Measurements from ENCODE around the gene GCNA. TPM values are rescaled to one million over a fixed set of nuclear protein-coding genes. Genes with fewer than 3 reads are reported as not detected.

The GCNA gene
- total and polyA plus RNA-seq, 2 donors (not counting 1 experiment from before 2014, with no cell fraction given) = 0.74 to 2.3 TPM

DNA sequence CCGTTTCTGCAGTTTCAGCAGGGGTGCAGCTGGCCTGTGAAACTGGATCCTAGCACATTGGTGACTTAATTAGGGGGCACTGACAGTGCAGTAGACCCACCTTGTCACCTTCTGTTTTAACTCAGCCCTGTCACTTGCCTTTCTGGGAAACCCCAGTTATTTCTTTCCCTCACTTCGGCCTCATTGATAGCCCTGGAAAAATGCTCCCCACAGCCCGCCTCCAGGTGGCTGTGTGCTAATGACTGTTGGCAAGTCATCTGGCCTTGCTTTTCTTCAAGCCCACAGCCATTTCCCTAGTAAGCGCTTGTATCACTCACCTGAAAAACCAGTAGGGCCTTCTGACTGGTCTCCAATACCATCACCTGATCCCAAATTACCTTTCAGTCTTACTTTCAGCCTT is 36.8 kb downstream of the GCNA start:
- Histone ChIP-seq H3K27me3 (ENCODE audit: control insufficient read depth, insufficient read depth, low read length) (no peaks in the 10 kb centered on the region), H3K79me2 (ENCODE audit: control insufficient read depth, insufficient read depth, low read length) (no peaks in the 10 kb centered on the region), H3K4me3 (replicated peaks in 1 of 4; ENCODE audit: control extremely low read depth in 1 of 4, insufficient read depth in 1 of 4, low read depth in 3 of 4, low read length in 4 of 4) (no peak overlapping the region), H3K36me3 (ENCODE audit: control insufficient read depth, insufficient read depth, low read length) (no peaks in the 10 kb centered on the region), H3K4me2 (ENCODE audit: extremely low read depth, insufficient read depth, low read length) (no peak overlapping the region), H2AFZ (ENCODE audit: low read length) (no peak overlapping the region), H3K9ac (ENCODE audit: insufficient read depth, low read length) (no peak overlapping the region), H3K27ac (ENCODE audit: insufficient read depth, low read length) (no peak overlapping the region), H4K20me1 (ENCODE audit: control insufficient read depth, extremely low read depth, insufficient read depth, low read length) (no peaks in the 10 kb centered on the region), H3K4me1 (ENCODE audit: control insufficient read depth, extremely low read depth, insufficient read depth, low read length) (no peaks in the 10 kb centered on the region), H3K9me3 (ENCODE audit: control insufficient read depth, insufficient read depth, low read depth, low read length) (no peaks in the 10 kb centered on the region)
- TF ChIP-seq EZH2 (IDR thresholded peaks at IDR 0.05; ENCODE audit: low read length, missing control alignments) = no peak
- TF ChIP-seq, protein P1, sequence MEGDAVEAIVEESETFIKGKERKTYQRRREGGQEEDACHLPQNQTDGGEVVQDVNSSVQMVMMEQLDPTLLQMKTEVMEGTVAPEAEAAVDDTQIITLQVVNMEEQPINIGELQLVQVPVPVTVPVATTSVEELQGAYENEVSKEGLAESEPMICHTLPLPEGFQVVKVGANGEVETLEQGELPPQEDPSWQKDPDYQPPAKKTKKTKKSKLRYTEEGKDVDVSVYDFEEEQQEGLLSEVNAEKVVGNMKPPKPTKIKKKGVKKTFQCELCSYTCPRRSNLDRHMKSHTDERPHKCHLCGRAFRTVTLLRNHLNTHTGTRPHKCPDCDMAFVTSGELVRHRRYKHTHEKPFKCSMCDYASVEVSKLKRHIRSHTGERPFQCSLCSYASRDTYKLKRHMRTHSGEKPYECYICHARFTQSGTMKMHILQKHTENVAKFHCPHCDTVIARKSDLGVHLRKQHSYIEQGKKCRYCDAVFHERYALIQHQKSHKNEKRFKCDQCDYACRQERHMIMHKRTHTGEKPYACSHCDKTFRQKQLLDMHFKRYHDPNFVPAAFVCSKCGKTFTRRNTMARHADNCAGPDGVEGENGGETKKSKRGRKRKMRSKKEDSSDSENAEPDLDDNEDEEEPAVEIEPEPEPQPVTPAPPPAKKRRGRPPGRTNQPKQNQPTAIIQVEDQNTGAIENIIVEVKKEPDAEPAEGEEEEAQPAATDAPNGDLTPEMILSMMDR (conservative IDR thresholded peaks at IDR 0.05 in 1 of 2, IDR thresholded peaks at IDR 0.05 in 1 of 2; ENCODE audit: low read depth in 1 of 2, low read length in 2 of 2) = no peak
- no peak for DNase-seq (ENCODE audit: low read depth in 2 of 2)

DNA sequence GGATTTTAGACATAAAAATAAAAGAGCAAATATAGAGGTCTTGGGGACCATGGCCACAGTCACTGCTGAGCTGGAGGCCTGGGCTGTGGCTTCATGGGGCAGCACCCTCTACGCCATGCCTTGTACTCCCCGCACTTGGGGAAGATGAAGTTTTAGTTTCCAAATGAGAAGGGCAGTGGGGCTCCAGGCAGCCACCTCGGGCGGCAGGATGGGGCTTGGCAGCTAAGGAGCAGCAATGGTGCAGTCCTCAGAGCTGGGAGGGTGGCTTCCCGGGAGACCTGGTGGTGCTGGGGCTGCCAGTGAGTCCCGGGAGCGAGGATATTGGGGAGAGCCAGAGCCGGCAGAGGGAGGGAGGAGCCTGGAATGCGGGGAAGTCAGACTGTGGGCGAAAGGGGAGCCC is 37.7 kb downstream of the GCNA start:
- no peaks in the 10 kb centered on the region for H3K36me3 ChIP-seq (ENCODE audit: control insufficient read depth, insufficient read depth, low read length)
- no peaks in the 10 kb centered on the region for H3K79me2 ChIP-seq (ENCODE audit: control insufficient read depth, insufficient read depth, low read length)
- H3K9me3 ChIP-seq (ENCODE audit: control insufficient read depth, insufficient read depth, low read depth, low read length) = no peaks in the 10 kb centered on the region
- TF ChIP-seq, protein P1 (conservative IDR thresholded peaks at IDR 0.05 in 1 of 2, IDR thresholded peaks at IDR 0.05 in 1 of 2; ENCODE audit: low read depth in 1 of 2, low read length in 2 of 2) = no peak
- no peak for TF ChIP-seq EZH2 (IDR thresholded peaks at IDR 0.05; ENCODE audit: low read length, missing control alignments)
- H4K20me1 ChIP-seq (ENCODE audit: control insufficient read depth, extremely low read depth, insufficient read depth, low read length) = no peaks in the 10 kb centered on the region
- no peak for DNase-seq (ENCODE audit: low read depth in 2 of 2)
- no peaks in the 10 kb centered on the region for H3K4me1 ChIP-seq (ENCODE audit: control insufficient read depth, extremely low read depth, insufficient read depth, low read length)
- no peaks in the 10 kb centered on the region for H3K27me3 ChIP-seq (ENCODE audit: control insufficient read depth, insufficient read depth, low read length)
- H3K27ac ChIP-seq (ENCODE audit: insufficient read depth, low read length) = no peak overlapping the region
- H3K4me2 ChIP-seq (ENCODE audit: extremely low read depth, insufficient read depth, low read length) = no peak overlapping the region
- no peak overlapping the region for H2AFZ ChIP-seq (ENCODE audit: low read length)
- H3K9ac ChIP-seq (ENCODE audit: insufficient read depth, low read length) = no peak overlapping the region
- H3K4me3 ChIP-seq (replicated peaks in 1 of 4; ENCODE audit: control extremely low read depth in 1 of 4, insufficient read depth in 1 of 4, low read depth in 3 of 4, low read length in 4 of 4) = no peak overlapping the region

DNA sequence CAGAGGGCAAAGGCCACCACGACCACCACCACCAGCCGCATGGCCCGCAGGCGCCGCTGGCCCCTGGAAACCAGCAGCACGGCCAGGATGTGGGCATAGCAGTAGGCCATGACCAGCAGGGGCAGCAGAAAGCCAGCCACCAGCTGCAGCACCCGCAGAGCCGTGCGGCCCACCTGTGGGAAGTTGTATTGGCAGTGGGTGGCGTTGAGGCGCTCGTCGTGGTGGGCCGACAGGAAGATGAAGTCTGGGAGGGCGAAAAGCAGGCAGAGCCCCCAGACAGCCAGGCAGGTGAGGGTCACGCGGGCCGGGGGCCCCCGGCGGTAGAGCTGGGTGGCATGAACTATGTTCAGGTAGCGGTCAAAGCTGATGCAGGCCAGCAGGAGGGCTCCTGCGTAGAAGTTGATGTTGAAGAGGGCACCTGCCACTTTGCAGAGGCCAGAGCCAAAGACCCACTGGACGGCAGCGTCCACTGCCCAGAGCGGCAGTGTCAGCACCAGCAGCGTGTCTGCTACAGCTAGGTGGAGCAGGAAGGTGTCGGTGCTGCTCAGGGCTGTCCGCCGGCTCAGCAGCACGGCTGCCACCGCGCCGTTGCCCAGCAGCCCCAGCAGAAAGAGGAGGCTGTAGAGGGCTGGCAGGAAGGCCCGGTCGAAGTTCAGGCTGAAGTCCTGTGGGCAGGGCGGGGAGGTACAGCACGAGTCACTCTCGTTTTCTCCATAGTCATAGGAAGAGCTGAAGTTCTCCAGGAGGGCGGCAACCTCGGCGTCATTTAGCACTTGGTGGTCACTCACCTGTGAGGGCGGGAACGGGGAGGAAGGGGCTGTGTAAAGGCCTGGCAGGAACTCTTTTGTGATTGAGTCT is 38.7 kb downstream of the GCNA start:
- Histone ChIP-seq H3K9ac (ENCODE audit: insufficient read depth, low read length) (no peak overlapping the region), H3K4me1 (ENCODE audit: control insufficient read depth, extremely low read depth, insufficient read depth, low read length) (no peaks in the 10 kb centered on the region), H3K9me3 (ENCODE audit: control insufficient read depth, insufficient read depth, low read depth, low read length) (no peaks in the 10 kb centered on the region), H3K36me3 (ENCODE audit: control insufficient read depth, insufficient read depth, low read length) (no peaks in the 10 kb centered on the region), H3K79me2 (ENCODE audit: control insufficient read depth, insufficient read depth, low read length) (no peaks in the 10 kb centered on the region), H2AFZ (ENCODE audit: low read length) (no peak overlapping the region), H4K20me1 (ENCODE audit: control insufficient read depth, extremely low read depth, insufficient read depth, low read length) (no peaks in the 10 kb centered on the region), H3K4me2 (ENCODE audit: extremely low read depth, insufficient read depth, low read length) (no peak overlapping the region), H3K27me3 (ENCODE audit: control insufficient read depth, insufficient read depth, low read length) (no peaks in the 10 kb centered on the region), H3K27ac (ENCODE audit: insufficient read depth, low read length) (no peak overlapping the region), H3K4me3 (replicated peaks in 1 of 4; ENCODE audit: control extremely low read depth in 1 of 4, insufficient read depth in 1 of 4, low read depth in 3 of 4, low read length in 4 of 4) (no peak overlapping the region)
- no peak for DNase-seq (ENCODE audit: low read depth in 2 of 2)
- TF ChIP-seq EZH2 (IDR thresholded peaks at IDR 0.05; ENCODE audit: low read length, missing control alignments) = no peak
- TF ChIP-seq, protein P1 (conservative IDR thresholded peaks at IDR 0.05 in 1 of 2, IDR thresholded peaks at IDR 0.05 in 1 of 2; ENCODE audit: low read depth in 1 of 2, low read length in 2 of 2) = no peak
